ENCODE measurements around the gene MYO15B.

DNA sequence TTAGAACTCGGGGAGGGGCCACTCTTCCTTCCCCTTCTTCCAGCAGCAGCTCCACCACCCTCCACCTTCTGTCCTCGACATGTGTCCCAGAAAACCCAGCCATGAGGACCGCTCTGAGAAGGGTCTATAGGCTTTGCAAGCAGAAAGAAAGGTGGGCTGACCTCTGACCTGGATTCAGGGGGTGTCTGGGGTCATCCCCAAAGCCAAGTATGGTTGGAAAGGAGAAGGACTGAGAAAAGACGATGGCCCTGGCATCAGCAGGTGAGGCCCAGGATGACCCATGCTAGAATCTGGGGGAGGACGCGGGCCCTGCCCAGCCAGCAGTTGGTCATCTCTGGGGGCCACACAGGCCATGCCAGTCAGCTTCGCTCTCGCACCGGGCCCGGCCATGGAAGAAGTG, 39.5 kb downstream of the MYO15B start:
- TF ChIP-seq EZH2 (IDR thresholded peaks at IDR 0.05; ENCODE audit: insufficient read depth, poor library complexity, severe bottlenecking), result no peak
- no peak for TF ChIP-seq EZH2phosphoT487 (IDR thresholded peaks at IDR 0.05; ENCODE audit: insufficient read depth, low read depth)
